ENCODE results near the gene ADAMTSL4.

ADAMTSL4 gene

DNA sequence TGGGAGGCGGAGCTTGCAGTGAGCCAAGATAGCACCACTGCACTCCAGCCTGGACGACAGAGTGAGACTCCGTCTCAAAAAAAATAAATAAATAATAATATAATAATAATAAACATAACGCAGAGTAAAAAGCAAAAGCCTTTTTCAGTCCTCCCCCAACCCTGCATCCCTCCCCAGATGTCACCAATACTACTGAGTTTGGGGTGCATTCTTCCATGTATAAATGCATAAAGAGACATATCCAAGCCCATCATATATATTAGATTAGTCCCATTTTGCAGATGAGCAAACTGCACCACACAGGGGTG is 930 bp upstream of the ADAMTSL4 start:
- H3K27ac ChIP-seq (ENCODE audit: low read length), result no peak overlapping the region
- H4K20me1 ChIP-seq (ENCODE audit: insufficient read depth, low read length), result no peaks in the 10 kb centered on the region
- peak overlapping the region; percentile 74 for H2AFZ ChIP-seq (ENCODE audit: low read length)
- no peaks in the 10 kb centered on the region for H3F3A ChIP-seq (ENCODE audit: insufficient read depth, low read length)
- H3K4me1 ChIP-seq (ENCODE audit: low read length), result 0 out of 2 replicates have a peak, but pooled peaks cover 2% of the 10 kb centered on the region
- no peaks in the 10 kb centered on the region for H3K9me2 ChIP-seq (replicated peaks; ENCODE audit: insufficient read depth, low read length)
- H3K9me3 ChIP-seq (replicated peaks; ENCODE audit: insufficient read depth, low read length), result no peaks in the 10 kb centered on the region
- no peaks in the 10 kb centered on the region for H3K36me3 ChIP-seq (replicated peaks; ENCODE audit: insufficient read depth, low read length)
- H3K4me3 ChIP-seq (ENCODE audit: low read length), result peak overlapping the region; percentile 58
- TF ChIP-seq, protein P1, sequence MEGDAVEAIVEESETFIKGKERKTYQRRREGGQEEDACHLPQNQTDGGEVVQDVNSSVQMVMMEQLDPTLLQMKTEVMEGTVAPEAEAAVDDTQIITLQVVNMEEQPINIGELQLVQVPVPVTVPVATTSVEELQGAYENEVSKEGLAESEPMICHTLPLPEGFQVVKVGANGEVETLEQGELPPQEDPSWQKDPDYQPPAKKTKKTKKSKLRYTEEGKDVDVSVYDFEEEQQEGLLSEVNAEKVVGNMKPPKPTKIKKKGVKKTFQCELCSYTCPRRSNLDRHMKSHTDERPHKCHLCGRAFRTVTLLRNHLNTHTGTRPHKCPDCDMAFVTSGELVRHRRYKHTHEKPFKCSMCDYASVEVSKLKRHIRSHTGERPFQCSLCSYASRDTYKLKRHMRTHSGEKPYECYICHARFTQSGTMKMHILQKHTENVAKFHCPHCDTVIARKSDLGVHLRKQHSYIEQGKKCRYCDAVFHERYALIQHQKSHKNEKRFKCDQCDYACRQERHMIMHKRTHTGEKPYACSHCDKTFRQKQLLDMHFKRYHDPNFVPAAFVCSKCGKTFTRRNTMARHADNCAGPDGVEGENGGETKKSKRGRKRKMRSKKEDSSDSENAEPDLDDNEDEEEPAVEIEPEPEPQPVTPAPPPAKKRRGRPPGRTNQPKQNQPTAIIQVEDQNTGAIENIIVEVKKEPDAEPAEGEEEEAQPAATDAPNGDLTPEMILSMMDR (IDR thresholded peaks at IDR 0.05; ENCODE audit: low read length), result no peak
- no peak for TF ChIP-seq EZH2 (optimal IDR thresholded peaks at IDR 0.05; ENCODE audit: low read depth, low read length)
- no peak for TF ChIP-seq EZH2phosphoT487 (IDR thresholded peaks at IDR 0.05; ENCODE audit: low read length)
- H3K79me2 ChIP-seq (ENCODE audit: low read length), result no peaks in the 10 kb centered on the region
- peaks cover 29% of the 10 kb centered on the region for H3K27me3 ChIP-seq (replicated peaks; ENCODE audit: insufficient read depth, low read length)
- peak overlapping the region; percentile 22; the same call in 1 of the 2 replicates for H3K9ac ChIP-seq (ENCODE audit: low read length)
- DNase-seq, result no peak
- H3K4me2 ChIP-seq (ENCODE audit: low read depth, low read length), result peak overlapping the region; percentile 90

DNA sequence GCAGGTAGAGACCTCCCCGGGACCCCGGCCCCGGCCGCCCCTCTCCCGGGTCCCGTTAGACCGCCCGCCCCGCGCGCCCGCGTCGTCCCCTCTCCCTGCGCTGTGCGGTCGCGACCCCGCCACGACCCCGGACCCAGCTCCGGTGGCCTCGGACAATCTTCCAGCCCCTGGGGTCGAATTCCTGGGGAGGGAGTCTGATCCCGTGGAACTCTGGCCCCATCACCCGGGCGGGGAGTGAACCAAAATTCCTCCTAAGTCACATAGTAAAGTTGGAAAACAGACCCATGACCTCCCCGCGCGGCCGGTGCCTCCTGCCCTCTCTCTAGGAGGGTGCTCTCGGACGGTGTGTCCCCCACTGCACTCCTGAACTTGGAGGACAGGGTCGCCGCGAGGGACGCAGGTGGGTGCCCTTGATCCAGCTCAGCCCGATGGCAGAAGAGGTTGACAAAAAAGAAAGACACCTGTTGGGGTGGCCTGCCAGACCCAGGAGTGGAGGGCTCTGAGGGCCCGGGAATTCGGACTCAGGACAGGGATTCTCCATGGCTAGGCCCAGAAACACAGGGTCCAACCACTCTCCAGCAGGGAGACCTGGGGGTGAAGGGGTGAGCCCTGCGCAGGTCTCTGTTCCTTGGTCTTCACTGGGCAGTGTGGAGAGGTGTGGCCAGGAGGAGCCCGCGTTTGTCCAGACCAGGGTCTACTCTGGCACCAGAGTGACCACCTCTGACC is 451 bp downstream of the ADAMTSL4 start:
- peaks cover 32% of the 10 kb centered on the region for H3K27me3 ChIP-seq (replicated peaks; ENCODE audit: insufficient read depth, low read length)
- peak; percentile 5 for DNase-seq
- H3K9ac ChIP-seq (ENCODE audit: low read length), result no peak overlapping the region
- H3K4me1 ChIP-seq (ENCODE audit: low read length), result 0 out of 2 replicates have a peak, but pooled peaks cover 2% of the 10 kb centered on the region
- H3K9me2 ChIP-seq (replicated peaks; ENCODE audit: insufficient read depth, low read length), result no peaks in the 10 kb centered on the region
- no peaks in the 10 kb centered on the region for H3F3A ChIP-seq (ENCODE audit: insufficient read depth, low read length)
- no peaks in the 10 kb centered on the region for H4K20me1 ChIP-seq (ENCODE audit: insufficient read depth, low read length)
- H3K4me3 ChIP-seq (ENCODE audit: low read length), result 0 out of 2 replicates have a peak overlapping the region, but pooled peaks have one; percentile 10
- peak overlapping the region; percentile 50; the same call in 1 of the 2 replicates for H3K4me2 ChIP-seq (ENCODE audit: low read depth, low read length)
- no peaks in the 10 kb centered on the region for H3K36me3 ChIP-seq (replicated peaks; ENCODE audit: insufficient read depth, low read length)
- no peak overlapping the region for H2AFZ ChIP-seq (ENCODE audit: low read length)
- no peak overlapping the region for H3K27ac ChIP-seq (ENCODE audit: low read length)
- no peaks in the 10 kb centered on the region for H3K79me2 ChIP-seq (ENCODE audit: low read length)
- H3K9me3 ChIP-seq (replicated peaks; ENCODE audit: insufficient read depth, low read length), result no peaks in the 10 kb centered on the region
- TF ChIP-seq EZH2 (optimal IDR thresholded peaks at IDR 0.05; ENCODE audit: low read depth, low read length) (no peak), EZH2phosphoT487 (IDR thresholded peaks at IDR 0.05; ENCODE audit: low read length) (no peak)
- TF ChIP-seq, protein P1 (IDR thresholded peaks at IDR 0.05; ENCODE audit: low read length), result no peak

DNA sequence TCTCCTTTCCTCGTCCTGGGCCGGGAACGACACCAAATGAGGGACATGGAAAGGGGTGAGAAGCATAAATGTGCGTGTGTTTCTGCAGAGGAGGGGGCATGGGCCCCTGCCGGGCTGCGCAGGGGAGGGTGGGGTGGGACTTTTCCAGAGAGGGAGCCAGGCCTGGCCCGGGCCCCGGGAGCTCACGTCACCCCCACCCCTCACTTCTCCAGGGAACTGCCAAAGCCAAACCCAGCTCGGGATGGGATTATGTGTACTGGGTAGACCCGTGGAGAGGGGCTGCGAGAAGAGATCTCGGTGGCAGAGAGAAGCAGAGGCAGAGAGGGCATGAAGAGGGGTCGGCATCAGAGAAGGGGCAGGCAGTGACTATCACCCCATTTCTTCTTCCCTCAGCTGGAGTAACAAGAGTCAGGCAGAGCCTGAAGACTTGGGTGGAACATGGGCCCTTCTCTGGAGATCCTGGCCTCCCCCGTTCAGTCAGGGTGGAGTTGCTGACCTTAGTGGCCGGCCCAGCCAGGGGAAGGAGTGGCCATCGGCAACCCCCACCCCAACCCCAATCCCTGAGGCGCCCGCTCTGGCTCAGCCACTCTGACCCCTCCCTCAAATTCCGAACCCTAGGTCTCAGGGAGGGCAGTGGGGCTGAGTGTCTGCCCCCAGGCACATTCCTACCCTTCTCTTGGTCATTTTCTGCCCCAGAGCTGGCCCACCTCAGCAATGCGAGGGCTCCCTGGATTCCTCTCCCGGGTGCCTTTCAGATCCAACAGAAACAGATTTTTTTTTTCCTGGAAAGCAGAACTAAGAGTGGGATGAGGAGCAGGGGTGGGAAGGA is 1.2 kb downstream of the ADAMTSL4 start:
- TF ChIP-seq, protein P1 (IDR thresholded peaks at IDR 0.05; ENCODE audit: low read length), result no peak
- TF ChIP-seq EZH2phosphoT487 (IDR thresholded peaks at IDR 0.05; ENCODE audit: low read length) (no peak), EZH2 (optimal IDR thresholded peaks at IDR 0.05; ENCODE audit: low read depth, low read length) (no peak)
- no peak overlapping the region for H3K4me2 ChIP-seq (ENCODE audit: low read depth, low read length)

More for the DNA sequence above, 1.2 kb downstream of the ADAMTSL4 start:
- no peak overlapping the region for H2AFZ ChIP-seq (ENCODE audit: low read length)
- H3K9me3 ChIP-seq (replicated peaks; ENCODE audit: insufficient read depth, low read length), result no peaks in the 10 kb centered on the region
- H3K27ac ChIP-seq (ENCODE audit: low read length), result no peak overlapping the region
- no peaks in the 10 kb centered on the region for H3K79me2 ChIP-seq (ENCODE audit: low read length)
- H3K9me2 ChIP-seq (replicated peaks; ENCODE audit: insufficient read depth, low read length), result no peaks in the 10 kb centered on the region
- no peaks in the 10 kb centered on the region for H4K20me1 ChIP-seq (ENCODE audit: insufficient read depth, low read length)
- H3K36me3 ChIP-seq (replicated peaks; ENCODE audit: insufficient read depth, low read length), result no peaks in the 10 kb centered on the region
- peak; percentile 5 for DNase-seq
- no peak overlapping the region for H3K4me3 ChIP-seq (ENCODE audit: low read length)
- H3F3A ChIP-seq (ENCODE audit: insufficient read depth, low read length), result no peaks in the 10 kb centered on the region
- H3K9ac ChIP-seq (ENCODE audit: low read length), result no peak overlapping the region
- peaks cover 32% of the 10 kb centered on the region for H3K27me3 ChIP-seq (replicated peaks; ENCODE audit: insufficient read depth, low read length)
- H3K4me1 ChIP-seq (ENCODE audit: low read length), result 0 out of 2 replicates have a peak, but pooled peaks cover 2% of the 10 kb centered on the region

Measured in MM.1S (cell line).